Memory B cell (primary cell): ENCODE data around the gene TMEM45A.
"Not testable (repeated sequence)": the region's sequence is repeated elsewhere in the genome, so short reads cannot be mapped to it uniquely, and the experiment has no call there.

ENCODE experiments used
- ATAC-seq: fragments of 150-1000 bp; cut with Tn5 transposase; 2 replicates; pipeline ENCODE4 v1.10.0; 2021; ENCODE audit warnings: low read depth, mild to moderate bottlenecking, moderate library complexity
- DNase-seq, 2 donors: peaks; one replicate each; pipeline ENCODE4 v3.0.0; 2022; ENCODE audit warnings: low spot score in 2 of 2
- H3K27ac Mint-ChIP-seq: one replicate; pipeline ENCODE4 v1.8.0; 2022; ENCODE audit warnings: mild to moderate bottlenecking, moderate library complexity, mixed read lengths
- H3K27me3 Mint-ChIP-seq: one replicate; pipeline ENCODE4 v1.8.0; 2022; ENCODE audit warnings: mixed read lengths
- H3K36me3 Mint-ChIP-seq: one replicate; pipeline ENCODE4 v1.8.0; 2022; ENCODE audit warnings: mild to moderate bottlenecking, mixed read lengths
- H3K4me1 Mint-ChIP-seq: one replicate; pipeline ENCODE4 v1.8.0; 2022; ENCODE audit warnings: mixed read lengths
- H3K4me3 Mint-ChIP-seq: one replicate; pipeline ENCODE4 v1.8.0; 2022; ENCODE audit warnings: mild to moderate bottlenecking, moderate library complexity, mixed read lengths
- H3K9me3 Mint-ChIP-seq: one replicate; pipeline ENCODE4 v1.8.0; 2022; ENCODE audit warnings: mixed read lengths

The TMEM45A gene

GRCh38 chr3:100467133-100467532, 25.3 kb upstream of the TMEM45A start:
- Mint-ChIP-seq H3K4me3 (no peak overlapping the region), H3K36me3 (no peaks in the 10 kb centered on the region), H3K9me3 (no peaks in the 10 kb centered on the region), H3K4me1 (peaks cover 2% of the 10 kb centered on the region), H3K27ac (no peak overlapping the region), H3K27me3 (peaks cover 7% of the 10 kb centered on the region)
- DNase-seq (no peak), ATAC-seq (no peak)

- ATAC-seq (no peak), DNase-seq (no peak)
- Mint-ChIP-seq H3K9me3 (no peaks in the 10 kb centered on the region), H3K4me1 (peaks cover 2% of the 10 kb centered on the region), H3K27ac (no peak overlapping the region), H3K27me3 (peaks cover under 1% of the 10 kb centered on the region), H3K36me3 (no peaks in the 10 kb centered on the region), H3K4me3 (no peak overlapping the region)
Measured at GRCh38 chr3:100468676-100469075, 23.7 kb upstream of the TMEM45A start.

DNA sequence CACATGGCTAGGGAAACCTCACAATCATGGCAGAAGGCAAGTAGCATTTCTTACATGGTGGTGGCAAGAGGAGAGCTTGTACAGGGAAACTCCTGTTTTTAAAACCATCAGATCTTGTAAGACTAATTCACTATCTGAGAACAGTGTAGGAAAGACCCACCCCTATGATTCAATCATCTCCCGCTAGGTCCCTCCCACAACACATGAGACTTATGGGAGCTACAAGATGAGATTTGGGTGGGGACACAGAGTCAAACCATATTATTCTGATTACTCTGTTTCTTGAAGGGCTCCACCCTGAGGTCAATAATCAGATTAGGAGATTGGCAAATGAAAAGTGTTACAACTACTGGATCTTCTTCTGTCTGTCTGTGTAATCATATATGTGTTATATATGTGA, 21.5 kb upstream of the TMEM45A start:
- Mint-ChIP-seq H3K4me3 (no peak overlapping the region), H3K27ac (no peak overlapping the region)

GRCh38 chr3:100471444-100471843, 21.0 kb upstream of the TMEM45A start:
- Mint-ChIP-seq H3K4me3 (no peak overlapping the region), H3K27me3 (peaks cover 3% of the 10 kb centered on the region), H3K4me1 (peaks cover 2% of the 10 kb centered on the region), H3K36me3 (no peaks in the 10 kb centered on the region), H3K9me3 (no peaks in the 10 kb centered on the region), H3K27ac (no peak overlapping the region)
- no peak for DNase-seq
- ATAC-seq, result no peak

More for the DNA sequence above, 21.5 kb upstream of the TMEM45A start:
- ATAC-seq (no peak), DNase-seq (no peak)
- Mint-ChIP-seq H3K27me3 (peaks cover 3% of the 10 kb centered on the region), H3K36me3 (no peaks in the 10 kb centered on the region), H3K4me1 (peaks cover 2% of the 10 kb centered on the region), H3K9me3 (no peaks in the 10 kb centered on the region)

- not testable (repeated sequence) for H3K9me3 Mint-ChIP-seq, H3K27me3 Mint-ChIP-seq, DNase-seq, H3K36me3 Mint-ChIP-seq, H3K4me1 Mint-ChIP-seq, ATAC-seq, H3K4me3 Mint-ChIP-seq, H3K27ac Mint-ChIP-seq
Measured at GRCh38 chr3:100477851-100478360, 14.5 kb upstream of the TMEM45A start.

GRCh38 chr3:100478521-100478920, 13.9 kb upstream of the TMEM45A start:
- DNase-seq, H3K4me3 Mint-ChIP-seq, H3K27ac Mint-ChIP-seq, H3K9me3 Mint-ChIP-seq, H3K4me1 Mint-ChIP-seq, ATAC-seq, H3K36me3 Mint-ChIP-seq, H3K27me3 Mint-ChIP-seq: not testable (repeated sequence)

GRCh38 chr3:100480081-100480480, 12.3 kb upstream of the TMEM45A start:
- Mint-ChIP-seq H3K27ac (no peak overlapping the region), H3K36me3 (no peaks in the 10 kb centered on the region), H3K9me3 (no peaks in the 10 kb centered on the region), H3K4me3 (no peak overlapping the region), H3K4me1 (no peaks in the 10 kb centered on the region), H3K27me3 (peaks cover 11% of the 10 kb centered on the region)
- DNase-seq (no peak), ATAC-seq (no peak)

GRCh38 chr3:100482176-100482575, 10.2 kb upstream of the TMEM45A start:
- H3K27me3 Mint-ChIP-seq, result peaks cover 9% of the 10 kb centered on the region
- H3K36me3 Mint-ChIP-seq, result no peaks in the 10 kb centered on the region
- H3K27ac Mint-ChIP-seq, result no peak overlapping the region
- DNase-seq (no peak), ATAC-seq (no peak)
- H3K9me3 Mint-ChIP-seq, result no peaks in the 10 kb centered on the region
- no peaks in the 10 kb centered on the region for H3K4me1 Mint-ChIP-seq
- H3K4me3 Mint-ChIP-seq, result no peak overlapping the region

GRCh38 chr3:100483529-100483928, 8.9 kb upstream of the TMEM45A start:
- ATAC-seq (no peak), DNase-seq (no peak)
- no peak overlapping the region for H3K4me3 Mint-ChIP-seq
- no peaks in the 10 kb centered on the region for H3K36me3 Mint-ChIP-seq
- H3K27me3 Mint-ChIP-seq, result peaks cover 9% of the 10 kb centered on the region
- peaks cover 1% of the 10 kb centered on the region for H3K9me3 Mint-ChIP-seq
- H3K4me1 Mint-ChIP-seq, result no peaks in the 10 kb centered on the region
- H3K27ac Mint-ChIP-seq, result no peak overlapping the region

DNA sequence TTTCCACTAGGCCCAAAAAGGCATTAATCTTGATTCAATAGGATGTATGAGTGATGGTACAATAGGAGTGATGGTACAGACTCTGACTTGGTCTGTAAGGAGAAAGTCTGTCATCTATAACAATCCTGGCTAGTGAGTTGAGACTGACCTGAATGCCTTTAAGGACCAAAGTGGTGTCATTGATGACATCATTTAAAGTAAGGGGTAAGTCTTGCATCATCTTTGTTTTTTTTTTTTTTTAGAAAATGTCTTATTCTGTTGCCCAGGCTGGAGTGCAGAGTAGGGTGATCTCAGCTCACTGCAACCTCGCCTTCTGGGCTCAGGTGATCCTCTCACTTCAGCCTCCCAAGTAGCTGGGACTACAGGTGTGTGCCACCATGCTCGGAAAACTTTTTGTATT, 5.6 kb upstream of the TMEM45A start:
- Mint-ChIP-seq H3K36me3 (no peaks in the 10 kb centered on the region), H3K4me1 (no peaks in the 10 kb centered on the region), H3K4me3 (no peak overlapping the region), H3K27ac (no peak overlapping the region), H3K27me3 (peaks cover 7% of the 10 kb centered on the region), H3K9me3 (peaks cover 1% of the 10 kb centered on the region)
- ATAC-seq, result no peak
- no peak for DNase-seq

GRCh38 chr3:100489118-100489517, 3.3 kb upstream of the TMEM45A start:
- H3K36me3 Mint-ChIP-seq, result no peaks in the 10 kb centered on the region
- peaks cover 1% of the 10 kb centered on the region for H3K9me3 Mint-ChIP-seq
- DNase-seq (no peak), ATAC-seq (no peak)
- H3K27me3 Mint-ChIP-seq, result peaks cover 1% of the 10 kb centered on the region
- no peak overlapping the region for H3K4me3 Mint-ChIP-seq
- no peaks in the 10 kb centered on the region for H3K4me1 Mint-ChIP-seq
- H3K27ac Mint-ChIP-seq, result no peak overlapping the region

GRCh38 chr3:100496711-100497261, 4.4 kb downstream of the TMEM45A start:
- Mint-ChIP-seq H3K27me3 (peaks cover 5% of the 10 kb centered on the region), H3K27ac (no peak overlapping the region), H3K4me1 (peaks cover 8% of the 10 kb centered on the region), H3K9me3 (no peaks in the 10 kb centered on the region), H3K4me3 (no peak overlapping the region), H3K36me3 (no peaks in the 10 kb centered on the region)
- DNase-seq (no peak), ATAC-seq (no peak)

DNA sequence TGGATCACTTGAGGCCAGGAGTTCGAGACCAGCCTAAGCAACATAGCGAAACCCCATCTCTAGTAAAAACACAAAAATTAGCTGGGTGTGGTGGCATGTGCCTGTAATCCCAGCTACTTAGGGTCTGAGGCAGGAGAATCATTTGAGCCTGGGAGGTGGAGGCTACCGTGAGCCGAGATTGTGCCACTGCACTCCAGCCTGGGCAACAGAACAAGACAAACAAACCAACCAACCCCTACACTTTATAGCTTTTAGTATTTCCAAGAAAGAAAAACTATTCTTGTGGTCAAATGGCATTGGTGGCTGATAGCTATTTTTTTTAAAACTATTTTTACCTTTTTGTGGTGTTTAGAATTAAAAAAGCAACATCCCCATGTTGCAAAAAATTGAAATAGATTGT, 7.2 kb downstream of the TMEM45A start:
- no peak overlapping the region for H3K4me3 Mint-ChIP-seq
- no peak for DNase-seq
- H3K36me3 Mint-ChIP-seq, result no peaks in the 10 kb centered on the region
- H3K4me1 Mint-ChIP-seq, result peaks cover 8% of the 10 kb centered on the region
- no peaks in the 10 kb centered on the region for H3K9me3 Mint-ChIP-seq
- H3K27me3 Mint-ChIP-seq, result peaks cover 8% of the 10 kb centered on the region
- no peak overlapping the region for H3K27ac Mint-ChIP-seq
- ATAC-seq, result no peak

GRCh38 chr3:100500320-100500880, 8.0 kb downstream of the TMEM45A start:
- no peak for ATAC-seq
- Mint-ChIP-seq H3K9me3 (no peaks in the 10 kb centered on the region), H3K27me3 (peaks cover 7% of the 10 kb centered on the region), H3K4me3 (no peak overlapping the region), H3K36me3 (no peaks in the 10 kb centered on the region), H3K4me1 (peaks cover 8% of the 10 kb centered on the region), H3K27ac (no peak overlapping the region)
- no peak for DNase-seq

- Mint-ChIP-seq H3K27ac (no peak overlapping the region), H3K9me3 (no peaks in the 10 kb centered on the region), H3K4me1 (no peaks in the 10 kb centered on the region), H3K27me3 (peaks cover 20% of the 10 kb centered on the region), H3K4me3 (no peak overlapping the region), H3K36me3 (no peaks in the 10 kb centered on the region)
- ATAC-seq, result no peak
- no peak for DNase-seq
Measured at GRCh38 chr3:100503448-100503847, 11.0 kb downstream of the TMEM45A start.
